ENCODE results near the gene RFNG. TPM values are rescaled to one million over a fixed set of nuclear protein-coding genes. Genes with fewer than 3 reads are reported as not detected.

Gene RFNG
- total and polyA plus RNA-seq, 12 donors: 21.2 to 78.0 (median 47.4) TPM

- TF ChIP-seq, protein P1, sequence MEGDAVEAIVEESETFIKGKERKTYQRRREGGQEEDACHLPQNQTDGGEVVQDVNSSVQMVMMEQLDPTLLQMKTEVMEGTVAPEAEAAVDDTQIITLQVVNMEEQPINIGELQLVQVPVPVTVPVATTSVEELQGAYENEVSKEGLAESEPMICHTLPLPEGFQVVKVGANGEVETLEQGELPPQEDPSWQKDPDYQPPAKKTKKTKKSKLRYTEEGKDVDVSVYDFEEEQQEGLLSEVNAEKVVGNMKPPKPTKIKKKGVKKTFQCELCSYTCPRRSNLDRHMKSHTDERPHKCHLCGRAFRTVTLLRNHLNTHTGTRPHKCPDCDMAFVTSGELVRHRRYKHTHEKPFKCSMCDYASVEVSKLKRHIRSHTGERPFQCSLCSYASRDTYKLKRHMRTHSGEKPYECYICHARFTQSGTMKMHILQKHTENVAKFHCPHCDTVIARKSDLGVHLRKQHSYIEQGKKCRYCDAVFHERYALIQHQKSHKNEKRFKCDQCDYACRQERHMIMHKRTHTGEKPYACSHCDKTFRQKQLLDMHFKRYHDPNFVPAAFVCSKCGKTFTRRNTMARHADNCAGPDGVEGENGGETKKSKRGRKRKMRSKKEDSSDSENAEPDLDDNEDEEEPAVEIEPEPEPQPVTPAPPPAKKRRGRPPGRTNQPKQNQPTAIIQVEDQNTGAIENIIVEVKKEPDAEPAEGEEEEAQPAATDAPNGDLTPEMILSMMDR (IDR thresholded peaks at IDR 0.05): no peak
- TF ChIP-seq POLR2A (IDR thresholded peaks at IDR 0.05): no peak
- intact Hi-C loops (cut with DNase I): loop anchor here in 1 of 2 donors (5.0 kb wide), 1 partner anchor 54 kb away; no protein-coding TSS in a partner anchor
- no peak for DNase-seq
- peak overlapping the region in 3 of 4 donors; percentile 40 to 86 (median 53) for H3K4me3 ChIP-seq
- no peaks in the 10 kb centered on the region for H3K27me3 ChIP-seq
- H3K9me3 ChIP-seq (replicated peaks in 1 of 3): no peaks in the 10 kb centered on the region
- H3K36me3 ChIP-seq (replicated peaks in 1 of 2): peaks cover 0 to 29% of the 10 kb centered on the region in 2 donors
- H3K4me1 ChIP-seq (replicated peaks in 1 of 2): peaks cover 21 to 34% of the 10 kb centered on the region in 2 donors
- H3K27ac ChIP-seq: peak overlapping the region; percentile 79 to 100 (median 91)
- WGBS, 4 donors: 0 to 1% (median 0%) methylated on average over 3 to 36 of the region's 36 CpGs; no CpG with 5 or more reads in 1 of the 4 donors
These were observed 46.2 kb upstream of the RFNG start for GRCh38 chr17:82097919-82098168.

DNA sequence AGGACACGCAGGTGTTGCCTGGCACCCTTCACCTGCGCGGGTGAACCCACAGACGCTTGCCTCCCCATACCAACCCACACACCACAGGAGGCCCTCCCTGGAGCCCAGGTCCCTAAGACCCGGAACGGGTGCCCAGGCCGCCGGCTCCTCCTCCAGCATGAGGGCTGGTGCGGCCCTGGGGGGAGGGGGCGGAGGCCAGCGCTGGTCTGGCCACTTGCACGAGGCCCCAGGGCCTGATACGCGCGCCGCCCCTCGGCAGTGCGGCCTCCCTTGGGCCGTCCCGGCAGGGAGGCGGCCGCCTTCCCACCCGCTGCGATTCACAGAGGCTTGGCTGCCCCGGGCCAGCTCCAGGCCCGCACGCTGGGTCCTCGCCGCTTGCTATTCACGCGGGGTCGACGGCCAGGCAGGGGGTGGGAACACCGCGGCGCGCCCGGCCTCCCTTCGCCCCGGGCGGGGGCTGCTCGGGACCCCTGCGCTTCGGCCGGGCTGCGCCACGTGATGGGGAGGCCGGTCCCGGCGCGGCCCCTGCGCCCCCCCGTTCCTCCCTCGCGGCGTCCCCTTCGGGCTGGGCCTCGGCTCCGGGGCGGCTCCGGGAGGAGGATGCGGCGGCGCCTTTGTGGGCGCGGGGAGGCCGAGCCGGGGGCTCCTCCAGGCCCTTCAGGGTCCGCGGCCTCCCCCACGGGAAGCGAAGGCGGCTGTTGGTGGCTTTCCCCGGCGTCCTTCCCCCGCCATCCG, 45.7 kb upstream of the RFNG start:
- Histone ChIP-seq H3K4me1 (replicated peaks in 1 of 2) (peaks cover 21 to 34% of the 10 kb centered on the region in 2 donors), H3K9me3 (replicated peaks in 1 of 3) (no peaks in the 10 kb centered on the region), H3K36me3 (replicated peaks in 1 of 2) (peaks cover 0 to 34% of the 10 kb centered on the region in 2 donors), H3K4me3 (peak overlapping the region; percentile 40 to 86 (median 66)), H3K27ac (peak overlapping the region; percentile 79 to 100 (median 91)), H3K27me3 (no peaks in the 10 kb centered on the region)
- DNase-seq: peak in 5 of 7 donors; percentile 42 to 78 (median 69)
- intact Hi-C loops (cut with DNase I): loop anchor here in 1 of 2 donors (5.0 kb wide), 1 partner anchor 55 kb away; no protein-coding TSS in a partner anchor
- peak; percentile 46 to 56 for TF ChIP-seq POLR2A (IDR thresholded peaks at IDR 0.05)
- TF ChIP-seq, protein P1 (IDR thresholded peaks at IDR 0.05): no peak
- 0 to 5% (median 2%) methylated on average over 31 to 75 of the region's 77 CpGs for WGBS, 4 donors

DNA sequence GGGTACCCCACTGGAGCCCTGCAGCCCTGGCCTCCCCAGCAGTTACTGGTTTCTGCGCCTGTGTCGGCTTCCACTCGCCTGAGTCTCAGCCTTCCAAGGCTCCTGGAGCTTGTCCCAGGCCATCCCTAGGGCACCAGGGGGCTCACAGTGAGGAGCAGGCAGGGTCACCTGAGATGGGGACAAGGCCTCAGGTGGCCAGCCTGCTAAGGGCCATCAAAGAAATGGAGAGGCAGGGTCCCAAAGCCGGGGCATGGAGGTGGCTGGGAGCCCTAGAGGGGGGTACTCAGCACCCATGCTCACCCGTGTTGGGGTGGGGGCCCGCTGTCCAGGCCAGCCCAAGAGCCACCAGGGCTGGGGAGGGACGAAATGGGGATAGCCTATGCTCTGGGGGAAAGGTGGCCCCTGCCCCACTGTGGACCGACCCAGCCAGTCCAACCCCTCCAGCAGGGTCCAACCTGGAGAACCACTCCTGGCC, 45.1 kb upstream of the RFNG start:
- Histone ChIP-seq H3K4me1 (replicated peaks in 1 of 2) (peaks cover 21 to 32% of the 10 kb centered on the region in 2 donors), H3K9me3 (replicated peaks in 1 of 3) (no peaks in the 10 kb centered on the region), H3K27ac (peak overlapping the region in 2 of 5 donors; percentile 91 to 100), H3K4me3 (peak overlapping the region in 3 of 4 donors; percentile 53 to 86 (median 78)), H3K36me3 (replicated peaks in 1 of 2) (peaks cover 0 to 40% of the 10 kb centered on the region in 2 donors), H3K27me3 (no peaks in the 10 kb centered on the region)
- intact Hi-C loops (cut with DNase I): loop anchor here in 1 of 2 donors (5.0 kb wide), 1 partner anchor 56 kb away; no protein-coding TSS in a partner anchor
- 54 to 78% (median 73%) methylated on average over 4 to 8 of the region's 8 CpGs for WGBS, 4 donors
- peak in 1 of 7 donors; percentile 23 for DNase-seq
- no peak for TF ChIP-seq POLR2A (IDR thresholded peaks at IDR 0.05)
- TF ChIP-seq, protein P1 (IDR thresholded peaks at IDR 0.05): no peak

Measured in adrenal gland (tissue), 12 donors.